ENCODE data around the gene TPPP. TPM values are rescaled to one million over a fixed set of nuclear protein-coding genes. Genes with fewer than 3 reads are reported as not detected.
"Not testable (repeated sequence)": the region's sequence is repeated elsewhere in the genome, so short reads cannot be mapped to it uniquely, and the experiment has no call there.

Gene TPPP
- total and polyA plus RNA-seq, 2 donors (not counting 1 experiment from before 2014, with no cell fraction given) = 0.06 TPM; not detected in 1

DNA sequence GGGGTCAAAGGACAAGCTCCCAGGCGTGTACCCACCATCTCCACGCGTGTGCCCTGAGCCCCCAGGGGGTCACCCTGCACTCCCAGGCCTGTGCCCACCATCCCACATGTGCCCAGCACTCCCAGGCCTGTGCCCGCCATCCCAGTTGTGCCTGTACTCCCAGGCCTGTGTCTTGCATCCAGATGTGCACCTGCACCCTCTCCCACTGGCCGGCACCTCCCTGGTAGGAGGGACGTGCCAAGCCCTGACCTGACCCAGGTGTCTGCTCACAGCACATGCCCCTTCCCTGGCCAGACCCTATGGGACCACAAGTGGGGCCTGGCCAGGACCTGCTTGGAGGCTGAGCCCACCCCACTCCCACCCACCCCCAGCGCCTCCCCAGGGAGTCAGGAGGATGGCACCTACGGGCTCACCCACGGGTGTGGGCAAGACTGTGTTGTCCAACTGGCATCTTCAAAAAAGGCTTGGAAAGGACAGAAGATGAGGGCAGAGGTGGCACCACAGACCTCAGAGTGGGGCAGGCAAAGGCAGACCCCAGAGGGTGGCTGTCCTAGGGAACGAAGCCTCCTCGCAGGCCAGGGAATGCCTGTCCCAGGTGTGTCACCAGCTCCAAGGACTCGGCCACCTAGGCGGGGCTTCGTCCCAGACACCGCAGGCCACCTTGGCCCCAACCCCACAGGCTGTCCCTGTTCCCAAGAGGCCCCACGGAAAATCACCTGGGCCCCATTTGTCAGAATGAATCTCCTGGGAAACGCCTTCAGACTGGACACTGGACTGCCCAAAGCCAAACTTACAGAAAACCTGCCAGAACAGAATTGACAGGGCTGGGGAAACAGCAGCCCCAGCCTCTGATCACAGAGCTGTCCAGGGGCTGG, 11.6 kb downstream of the TPPP start:
- H3K9me3 ChIP-seq (ENCODE audit: control extremely low read depth in 1 of 3, control insufficient read depth in 2 of 3, insufficient read depth in 1 of 3, low read length in 2 of 3); POLR2A ChIA-PET; H4K20me1 ChIP-seq (ENCODE audit: control insufficient read depth, insufficient read depth, low read length, poor library complexity, severe bottlenecking); H3K27ac Mint-ChIP-seq; DNase-seq; ATAC-seq (ENCODE audit: low read depth); H3K9ac ChIP-seq (ENCODE audit: low read length); H3K27me3 Mint-ChIP-seq; H3K4me1 Mint-ChIP-seq; H3K36me3 ChIP-seq (replicated peaks in 1 of 2; ENCODE audit: control extremely low read depth in 1 of 2, control insufficient read depth in 1 of 2, extremely low read depth in 1 of 2, insufficient read depth in 2 of 2, low read length in 1 of 2); H3K4me3 ChIP-seq (ENCODE audit: control extremely low read depth in 1 of 5, extremely low read depth in 1 of 5, insufficient read depth in 1 of 5, low read depth in 2 of 5, low read length in 4 of 5); H3K79me2 ChIP-seq (ENCODE audit: control insufficient read depth, insufficient read depth, low read length); CTCF ChIA-PET; intact Hi-C loops (cut with micrococcal nuclease); H3K4me2 ChIP-seq (replicated peaks; ENCODE audit: low read depth, low read length, poor library complexity, severe bottlenecking); H3K4me3 Mint-ChIP-seq; H3K27ac ChIP-seq (ENCODE audit: low read length in 2 of 2); H3K4me1 ChIP-seq (ENCODE audit: control insufficient read depth in 2 of 2, insufficient read depth in 2 of 2, low read length in 2 of 2); H2AFZ ChIP-seq (ENCODE audit: insufficient read depth, low read depth, low read length, poor library complexity, severe bottlenecking); H3K9me3 Mint-ChIP-seq (ENCODE audit: insufficient read depth): not testable (repeated sequence)
- H3K27me3 ChIP-seq (replicated peaks in 1 of 4; ENCODE audit: control extremely low read depth in 1 of 4, control insufficient read depth in 3 of 4, insufficient read depth in 4 of 4, low read length in 3 of 4) = peaks cover 0 to 12% (median 2%) of the 10 kb centered on the region in 4 experiments
- WGBS (ENCODE audit: insufficient coverage) = 88% methylated on average over 10 of the region's 17 CpGs

DNA sequence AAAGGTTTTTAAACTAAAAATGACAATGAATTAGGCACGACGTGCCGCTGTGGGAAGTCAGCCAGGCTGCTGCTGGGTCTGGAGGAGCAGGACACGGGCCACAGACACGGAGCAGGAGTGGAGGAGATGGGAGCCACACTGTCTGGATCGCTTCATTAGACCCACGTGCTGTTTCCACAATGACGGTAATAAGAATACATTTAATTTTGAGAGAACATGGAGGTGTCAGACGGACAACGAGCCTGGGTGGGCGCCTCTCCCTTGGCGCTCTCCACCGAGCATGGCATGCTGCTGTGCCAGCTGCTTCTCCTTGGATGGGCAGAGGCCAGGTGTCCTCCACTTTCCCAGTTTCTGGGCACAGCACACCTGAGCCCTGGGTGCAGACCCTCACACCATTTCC, 12.3 kb downstream of the TPPP start:
- intact Hi-C loops (cut with micrococcal nuclease); H4K20me1 ChIP-seq (ENCODE audit: control insufficient read depth, insufficient read depth, low read length, poor library complexity, severe bottlenecking); H3K79me2 ChIP-seq (ENCODE audit: control insufficient read depth, insufficient read depth, low read length); H3K27ac ChIP-seq (ENCODE audit: low read length in 2 of 2); H3K9ac ChIP-seq (ENCODE audit: low read length); CTCF ChIA-PET; H3K27me3 Mint-ChIP-seq; H3K4me3 ChIP-seq (ENCODE audit: control extremely low read depth in 1 of 5, extremely low read depth in 1 of 5, insufficient read depth in 1 of 5, low read depth in 2 of 5, low read length in 4 of 5); DNase-seq; H3K4me1 ChIP-seq (ENCODE audit: control insufficient read depth in 2 of 2, insufficient read depth in 2 of 2, low read length in 2 of 2); H3K4me1 Mint-ChIP-seq; H3K4me3 Mint-ChIP-seq; H3K27ac Mint-ChIP-seq; H3K36me3 ChIP-seq (replicated peaks in 1 of 2; ENCODE audit: control extremely low read depth in 1 of 2, control insufficient read depth in 1 of 2, extremely low read depth in 1 of 2, insufficient read depth in 2 of 2, low read length in 1 of 2); H3K4me2 ChIP-seq (replicated peaks; ENCODE audit: low read depth, low read length, poor library complexity, severe bottlenecking); H3K9me3 Mint-ChIP-seq (ENCODE audit: insufficient read depth); H3K9me3 ChIP-seq (ENCODE audit: control extremely low read depth in 1 of 3, control insufficient read depth in 2 of 3, insufficient read depth in 1 of 3, low read length in 2 of 3); H2AFZ ChIP-seq (ENCODE audit: insufficient read depth, low read depth, low read length, poor library complexity, severe bottlenecking); ATAC-seq (ENCODE audit: low read depth); POLR2A ChIA-PET: not testable (repeated sequence)
- peaks cover 0 to 14% (median 2%) of the 10 kb centered on the region in 4 experiments for H3K27me3 ChIP-seq (replicated peaks in 1 of 4; ENCODE audit: control extremely low read depth in 1 of 4, control insufficient read depth in 3 of 4, insufficient read depth in 4 of 4, low read length in 3 of 4)
- WGBS (ENCODE audit: insufficient coverage) = 91% methylated on average over 11 of the region's 13 CpGs

DNA sequence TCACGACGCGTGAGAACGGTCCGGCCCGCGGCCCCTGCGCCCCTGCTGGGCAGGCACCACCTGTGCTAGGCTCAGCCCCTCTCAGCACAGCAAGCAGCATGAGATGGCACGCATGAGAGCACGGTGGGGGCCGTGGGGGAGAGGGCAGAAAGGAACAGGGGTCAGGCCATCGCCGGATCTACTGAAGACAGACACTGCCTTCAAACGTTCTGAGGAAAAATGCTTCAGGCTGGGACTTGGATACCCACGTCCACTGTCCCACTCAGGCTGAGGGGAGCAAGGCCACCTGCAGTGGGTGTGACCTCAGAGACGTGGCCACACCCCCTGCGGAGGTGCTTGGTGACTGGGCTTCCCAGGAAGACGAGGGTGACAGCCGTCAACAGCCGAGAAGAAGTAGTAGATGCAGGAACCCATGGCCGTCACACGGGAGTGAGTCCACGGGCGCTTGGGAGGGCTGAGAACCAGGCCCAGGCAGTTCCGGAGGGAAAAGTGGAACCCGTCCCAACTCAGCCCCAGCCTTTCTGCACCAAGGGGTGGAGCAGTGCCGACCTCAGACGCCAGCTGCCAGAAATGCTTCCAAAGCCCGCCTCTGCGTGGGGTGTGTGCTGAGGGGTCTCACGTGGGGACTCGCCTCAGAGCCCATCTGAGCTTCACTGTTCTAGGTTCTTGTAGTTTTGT, 12.9 kb downstream of the TPPP start:
- H3K4me3 ChIP-seq (ENCODE audit: control extremely low read depth in 1 of 5, extremely low read depth in 1 of 5, insufficient read depth in 1 of 5, low read depth in 2 of 5, low read length in 4 of 5); H3K4me2 ChIP-seq (replicated peaks; ENCODE audit: low read depth, low read length, poor library complexity, severe bottlenecking); CTCF ChIA-PET; H3K9me3 Mint-ChIP-seq (ENCODE audit: insufficient read depth); H3K4me3 Mint-ChIP-seq; intact Hi-C loops (cut with micrococcal nuclease); H3K27ac Mint-ChIP-seq; H3K27ac ChIP-seq (ENCODE audit: low read length in 2 of 2); H4K20me1 ChIP-seq (ENCODE audit: control insufficient read depth, insufficient read depth, low read length, poor library complexity, severe bottlenecking); H3K79me2 ChIP-seq (ENCODE audit: control insufficient read depth, insufficient read depth, low read length); H3K4me1 ChIP-seq (ENCODE audit: control insufficient read depth in 2 of 2, insufficient read depth in 2 of 2, low read length in 2 of 2); H2AFZ ChIP-seq (ENCODE audit: insufficient read depth, low read depth, low read length, poor library complexity, severe bottlenecking); DNase-seq; H3K36me3 ChIP-seq (replicated peaks in 1 of 2; ENCODE audit: control extremely low read depth in 1 of 2, control insufficient read depth in 1 of 2, extremely low read depth in 1 of 2, insufficient read depth in 2 of 2, low read length in 1 of 2); H3K9me3 ChIP-seq (ENCODE audit: control extremely low read depth in 1 of 3, control insufficient read depth in 2 of 3, insufficient read depth in 1 of 3, low read length in 2 of 3); H3K27me3 Mint-ChIP-seq; POLR2A ChIA-PET; H3K4me1 Mint-ChIP-seq; ATAC-seq (ENCODE audit: low read depth); H3K9ac ChIP-seq (ENCODE audit: low read length): not testable (repeated sequence)
- H3K27me3 ChIP-seq (replicated peaks in 1 of 4; ENCODE audit: control extremely low read depth in 1 of 4, control insufficient read depth in 3 of 4, insufficient read depth in 4 of 4, low read length in 3 of 4) = peaks cover 0 to 13% (median 2%) of the 10 kb centered on the region in 4 experiments
- no CpG with 5 or more reads among the region's 32 CpGs for WGBS (ENCODE audit: insufficient coverage)

Data from B cell (primary cell).